H1 (cell line): Measurements from ENCODE around the gene DISC1. TPM values are rescaled to one million over a fixed set of nuclear protein-coding genes. Genes with fewer than 3 reads are reported as not detected.

Experiments used
- CTCF ChIA-PET: fragments of 300-600 bp; sonication (Branson Sonifier 250); formaldehyde crosslinking; loops from one replicate; lab custom pipeline; 2021; ENCODE audit not compliant: partially characterized antibody; lab: Charles Lee
- POLR2A ChIA-PET: fragments of 300-600 bp; sonication (Branson Sonifier 250); formaldehyde crosslinking; loops from one replicate; lab custom pipeline; 2021; ENCODE audit warnings: inconsistent platforms; ENCODE audit not compliant: partially characterized antibody; lab: Charles Lee
- DNase-seq, 2 experiments: peaks; one replicate each; pipeline versions ENCODE4 v3.0.0 to v3.0.0-alpha.2; 2010 to 2022; ENCODE audit warnings: low spot score in 2 of 2, low read depth in 1 of 2, mixed read lengths in 1 of 2
- FAIRE-seq: peaks from 2 replicates; lab custom pipeline; 2011; peaks lifted over from hg19 to GRCh38; lab: Jason Lieb, UNC
- H2AFZ ChIP-seq: 2 replicates; pipeline ENCODE4 v1.8.1; 2012; ENCODE audit warnings: low read length, inconsistent platforms
- H2AK5ac ChIP-seq: 2 replicates; pipeline ENCODE4 v1.6.1; 2013; ENCODE audit warnings: low read depth, low read length
- H2BK120ac ChIP-seq: replicated peaks from 2 replicates; pipeline ENCODE3; 2013; ENCODE audit warnings: low read depth, low read length, inconsistent platforms
- H2BK12ac ChIP-seq: 2 replicates; pipeline ENCODE4 v1.6.1; 2013; ENCODE audit warnings: low read depth, low read length
- H2BK15ac ChIP-seq: 2 replicates; pipeline ENCODE4 v1.6.1; 2013; ENCODE audit warnings: low read length
- H2BK20ac ChIP-seq: 2 replicates; pipeline ENCODE4 v1.6.1; 2013; ENCODE audit warnings: low read length
- H2BK5ac ChIP-seq: 2 replicates; pipeline ENCODE4 v1.6.1; 2013; ENCODE audit warnings: low read depth, low read length
- H3K14ac ChIP-seq: 2 replicates; pipeline ENCODE4 v1.6.1; 2013; ENCODE audit warnings: inconsistent platforms; ENCODE audit not compliant: insufficient read length
- H3K18ac ChIP-seq: 2 replicates; pipeline ENCODE4 v1.6.1; 2013; ENCODE audit warnings: low read length; ENCODE audit errors: extremely low read depth
- H3K23ac ChIP-seq: 2 replicates; pipeline ENCODE4 v1.6.1; 2013; ENCODE audit warnings: inconsistent platforms; ENCODE audit not compliant: insufficient read length
- H3K23me2 ChIP-seq: 2 replicates; pipeline ENCODE4 v1.6.1; 2013; ENCODE audit warnings: low read depth, low read length
- H3K27ac ChIP-seq: 2 replicates; pipeline ENCODE4 v1.6.1; 2011; ENCODE audit warnings: low read depth, low read length, inconsistent platforms
- H3K27me3 ChIP-seq, 4 experiments: replicated peaks in 1 of 4; 1 replicate in 1 of 4; 2 replicates in 3 of 4; pipeline versions ENCODE4 v1.6.1 to v1.8.1; 2011 to 2013; ENCODE audit warnings: low read length in 3 of 4, mild to moderate bottlenecking in 3 of 4, inconsistent platforms in 2 of 4, mixed read lengths in 2 of 4, moderate library complexity in 1 of 4; ENCODE audit not compliant: control insufficient read depth in 3 of 4, insufficient read depth in 3 of 4; ENCODE audit errors: extremely low read depth in 1 of 4
- H3K36me3 ChIP-seq, 4 experiments: 2 replicates each; pipeline versions ENCODE4 v1.6.1 to v1.8.1; 2011 to 2013; ENCODE audit warnings: mild to moderate bottlenecking in 4 of 4, low read length in 3 of 4, moderate library complexity in 2 of 4, control low read depth in 1 of 4, inconsistent platforms in 1 of 4; ENCODE audit not compliant: insufficient read depth in 4 of 4, control insufficient read depth in 2 of 4
- H3K4ac ChIP-seq: replicated peaks from 2 replicates; pipeline ENCODE3; 2013; ENCODE audit warnings: low read length, low read depth, mixed read lengths, inconsistent platforms; ENCODE audit not compliant: insufficient read length
- H3K4me1 ChIP-seq, 4 experiments: replicated peaks in 1 of 4; 1 replicate in 1 of 4; 2 replicates in 3 of 4; pipeline versions ENCODE4 v1.6.1 to v1.8.1; 2011 to 2013; ENCODE audit warnings: low read length in 3 of 4, inconsistent platforms in 2 of 4, mixed read lengths in 1 of 4; ENCODE audit not compliant: insufficient read depth in 4 of 4, control insufficient read depth in 3 of 4
- H3K4me2 ChIP-seq, 2 experiments: 2 replicates each; pipeline versions ENCODE4 v1.6.1 to v1.8.1; 2011 to 2013; ENCODE audit warnings: low read depth in 2 of 2, low read length in 2 of 2, control low read depth in 1 of 2, inconsistent platforms in 1 of 2, mild to moderate bottlenecking in 1 of 2; ENCODE audit not compliant: insufficient read depth in 1 of 2
- H3K4me3 ChIP-seq, 4 experiments: fragments of 200-600, 300-600 bp in 1 of 4; sonication (generic), shearing (Covaris generic), sonication (Bioruptor Twin) in 1 of 4; 2 replicates each; pipeline versions ENCODE4 v1.5.1 to v1.8.1; 2011 to 2016; ENCODE audit warnings: low read length in 4 of 4, low read depth in 3 of 4, control low read depth in 2 of 4, inconsistent platforms in 2 of 4, mild to moderate bottlenecking in 2 of 4, mixed read lengths in 1 of 4, moderate library complexity in 1 of 4; ENCODE audit not compliant: insufficient read depth in 2 of 4; ENCODE audit errors: extremely low read depth in 1 of 4
- H3K56ac ChIP-seq: replicated peaks from 2 replicates; pipeline ENCODE3; 2013; ENCODE audit warnings: low read depth, mild to moderate bottlenecking, mixed read lengths, low read length, inconsistent platforms; ENCODE audit not compliant: insufficient read length
- H3K79me1 ChIP-seq: 2 replicates; pipeline ENCODE4 v1.6.1; 2013; ENCODE audit warnings: low read depth, low read length, control low read depth
- H3K79me2 ChIP-seq, 2 experiments: 2 replicates each; pipeline versions ENCODE4 v1.6.1 to v1.8.1; 2012 to 2013; ENCODE audit warnings: low read length in 2 of 2, mild to moderate bottlenecking in 2 of 2, inconsistent platforms in 1 of 2; ENCODE audit not compliant: insufficient read depth in 2 of 2, control insufficient read depth in 1 of 2
- H3K9ac ChIP-seq, 4 experiments: replicated peaks in 1 of 4; 1 replicate in 1 of 4; 2 replicates in 3 of 4; pipeline versions ENCODE4 v1.6.1 to v1.8.1; 2011 to 2013; ENCODE audit warnings: low read depth in 3 of 4, low read length in 3 of 4, control low read depth in 2 of 4, mild to moderate bottlenecking in 2 of 4, moderate library complexity in 2 of 4, inconsistent platforms in 1 of 4; ENCODE audit errors: extremely low read depth in 1 of 4
- H3K9me3 ChIP-seq, 2 experiments: 2 replicates each; pipeline versions ENCODE4 v1.6.1 to v1.8.1; 2012 to 2013; ENCODE audit warnings: mild to moderate bottlenecking in 2 of 2, moderate library complexity in 2 of 2, control low read depth in 1 of 2, inconsistent platforms in 1 of 2, low read depth in 1 of 2, low read length in 1 of 2, mixed read lengths in 1 of 2; ENCODE audit not compliant: insufficient read depth in 2 of 2
- H4K20me1 ChIP-seq, 2 experiments: replicated peaks in 1 of 2; 2 replicates each; pipeline versions ENCODE3 to v1.8.1; 2011 to 2013; ENCODE audit warnings: inconsistent platforms in 2 of 2, low read length in 2 of 2, mild to moderate bottlenecking in 1 of 2; ENCODE audit not compliant: insufficient read depth in 2 of 2, control insufficient read depth in 1 of 2
- H4K5ac ChIP-seq: 2 replicates; pipeline ENCODE4 v1.6.1; 2013; ENCODE audit warnings: low read length, low read depth, mixed read lengths, inconsistent platforms; ENCODE audit not compliant: insufficient read length
- H4K8ac ChIP-seq: 2 replicates; pipeline ENCODE4 v1.8.0; 2013; ENCODE audit warnings: mild to moderate bottlenecking, moderate library complexity, low read length, inconsistent platforms; ENCODE audit not compliant: insufficient read depth; ENCODE audit errors: extremely low read depth
- H4K91ac ChIP-seq: replicated peaks from 2 replicates; pipeline ENCODE3; 2013; ENCODE audit warnings: low read length, mixed read lengths, inconsistent platforms; ENCODE audit not compliant: insufficient read length
- ASH2L ChIP-seq: fragments of 200-600, 300-600 bp; sonication (generic); IDR thresholded peaks from one replicate; pipeline ENCODE4 v1.7.1; 2017; ENCODE audit warnings: low read length
- ATF3 ChIP-seq: IDR thresholded peaks from 2 replicates; pipeline ENCODE4 v1.6.1; 2011; ENCODE audit warnings: low read depth, mild to moderate bottlenecking, low read length; ENCODE audit not compliant: insufficient read depth
- BRCA1 ChIP-seq: IDR thresholded peaks from 2 replicates; pipeline ENCODE4 v1.6.1; 2012; ENCODE audit warnings: low read depth, low read length, improper control_type of control experiment
- CBX8 ChIP-seq: fragments of 300-800, 300-1000 bp; sonication (generic); IDR thresholded peaks from 2 replicates; pipeline ENCODE4 v1.7.1; 2016; ENCODE audit warnings: low read depth, low read length, borderline replicate concordance
- CEBPB ChIP-seq: IDR thresholded peaks from 2 replicates; pipeline ENCODE4 v1.6.1; 2012; ENCODE audit warnings: low read depth, low read length
- EP300 ChIP-seq, 2 experiments: IDR thresholded peaks; 1 replicate in 1 of 2; 2 replicates in 1 of 2; pipeline ENCODE4 v1.6.1; 2011 to 2012; ENCODE audit warnings: low read depth in 2 of 2, low read length in 2 of 2, mild to moderate bottlenecking in 2 of 2, borderline replicate concordance in 1 of 2, inconsistent platforms in 1 of 2, moderate library complexity in 1 of 2
- FOSL1 ChIP-seq: IDR thresholded peaks from 2 replicates; pipeline ENCODE4 v1.6.1; 2011; ENCODE audit warnings: mild to moderate bottlenecking, low read depth, low read length, moderate library complexity; ENCODE audit not compliant: insufficient read depth
- GABPA ChIP-seq: IDR thresholded peaks from 2 replicates; pipeline ENCODE4 v1.6.1; 2011; ENCODE audit warnings: mild to moderate bottlenecking, low read length, moderate library complexity, borderline replicate concordance; ENCODE audit not compliant: insufficient read depth
- HDAC2 ChIP-seq, 2 experiments: fragments of 300-600 bp in 1 of 2; sonication (generic) in 1 of 2; IDR thresholded peaks; 2 replicates each; pipeline ENCODE4 v1.6.1; 2011 to 2012; ENCODE audit warnings: low read depth in 2 of 2, low read length in 2 of 2, mild to moderate bottlenecking in 2 of 2, moderate library complexity in 2 of 2, borderline replicate concordance in 1 of 2, inconsistent platforms in 1 of 2
- MAFK ChIP-seq: IDR thresholded peaks from 2 replicates; pipeline ENCODE4 v1.6.1; 2012; ENCODE audit warnings: low read depth, mild to moderate bottlenecking, improper control_type of control experiment, low read length
- RNF2 ChIP-seq: fragments of 200-900, 300-1000 bp; sonication (generic); IDR thresholded peaks from 2 replicates; pipeline ENCODE4 v1.7.1; 2016; ENCODE audit warnings: borderline replicate concordance, low read depth, mild to moderate bottlenecking, antibody characterized with exemption, low read length; ENCODE audit not compliant: poor library complexity, severe bottlenecking; ENCODE audit errors: missing control alignments
- SIN3A ChIP-seq, 2 experiments: IDR thresholded peaks in 1 of 2; conservative IDR thresholded peaks in 1 of 2; 2 replicates each; pipeline ENCODE4 v1.6.1; 2011 to 2012; ENCODE audit warnings: low read length in 2 of 2, improper control_type of control experiment in 1 of 2, low read depth in 1 of 2, mild to moderate bottlenecking in 1 of 2
- TAF1 ChIP-seq: IDR thresholded peaks from 2 replicates; pipeline ENCODE4 v1.6.1; 2011; ENCODE audit warnings: mild to moderate bottlenecking, low read depth, low read length
- WGBS, 2 experiments: shearing (Covaris generic) in 1 of 2; methylation state at CpG; one replicate each; pipeline versions ENCODE4 v1.1.6 to v1.1.7; 2013 to 2015; ENCODE audit warnings: low lambda C conversion rate in 2 of 2, mixed read lengths in 2 of 2, inconsistent platforms in 1 of 2, low coverage in 1 of 2, missing lambda C conversion rate in 1 of 2; ENCODE audit not compliant: insufficient replicate concordance in 2 of 2, insufficient coverage in 1 of 2, insufficient read length in 1 of 2; ENCODE audit errors: extremely low coverage in 1 of 2, missing lambda C conversion rate in 1 of 2; 5-methylcytosine and 5-hydroxymethylcytosine counted together
- polyA plus RNA-seq, 7 experiments: library from polyadenylated mRNA; depleted of rRNA in 3 of 7; stranded (reverse) in 5 of 7; unstranded in 2 of 7; fragments of >200 nt in 5 of 7; fragments of 200-250 nt in 2 of 7; gene quantifications; 1 replicate in 5 of 7; 2 replicates in 1 of 7; 4 replicates in 1 of 7; pipeline versions ENCODE4 v1.2.1 to v1.2.3, GENCODE V29; 2011 to 2013; ENCODE audit warnings: missing spikeins in 2 of 7, mixed read lengths in 2 of 7
- total RNA-seq: library from RNA; stranded (reverse); fragmentation: NEBNext Ultra II Directional; extraction: Animal tissue kit (Norgen Biotek cat#: 25700); gene quantifications from 2 replicates; pipeline ENCODE4 v1.2.1, GENCODE V29; 2021

The DISC1 gene
- total and polyA plus RNA-seq, 2 of the 8 experiments (the other 6 are each of a cell fraction or from before 2014, with no cell fraction given), result 1.1 to 3.5 TPM

GRCh38 chr1:232017759-232018158, 391.2 kb downstream of the DISC1 start:
- Histone ChIP-seq H2AK5ac (no peak overlapping the region), H3K27me3 (no peaks in the 10 kb centered on the region), H3K4me1 (peaks cover 0 to 6% (median 0%) of the 10 kb centered on the region in 4 experiments; a peak in 2 of 7 replicates), H4K91ac (no peak overlapping the region), H3K9ac (no peak overlapping the region), H2BK20ac (no peak overlapping the region), H4K5ac (no peak overlapping the region), H2BK120ac (no peak overlapping the region), H2BK5ac (no peak overlapping the region), H3K27ac (no peak overlapping the region), H3K23me2 (no peaks in the 10 kb centered on the region), H3K18ac (no peak overlapping the region), H3K4me2 (no peak overlapping the region), H2AFZ (no peak overlapping the region), H3K9me3 (no peaks in the 10 kb centered on the region), H2BK12ac (no peak overlapping the region), H3K36me3 (no peaks in the 10 kb centered on the region), H2BK15ac (no peak overlapping the region), H3K4me3 (no peak overlapping the region), H3K23ac (no peak overlapping the region), H4K8ac (no peak overlapping the region), H4K20me1 (no peaks in the 10 kb centered on the region), H3K79me2 (no peaks in the 10 kb centered on the region), H3K4ac (no peak overlapping the region), H3K79me1 (no peaks in the 10 kb centered on the region), H3K14ac (no peak overlapping the region), H3K56ac (no peak overlapping the region)
- CTCF ChIA-PET, result interaction anchor here (0.6 kb wide), 1 partner anchor 35 kb away, joined by 3 read pairs; no protein-coding TSS in a partner anchor
- DNase-seq (no peak), FAIRE-seq (no peak)
- POLR2A ChIA-PET, result no interaction called here
- 90% methylated on average over 1 of the region's 1 CpG; no CpG with 5 or more reads in 1 of the 2 experiments for WGBS, 2 experiments
- TF ChIP-seq HDAC2 (IDR thresholded peaks at IDR 0.05; ENCODE audit: borderline replicate concordance in 1 of 2, low read depth in 2 of 2, low read length in 2 of 2) (no peak), CBX8 (no peak), TAF1 (no peak), MAFK (no peak), BRCA1 (no peak), SIN3A (conservative IDR thresholded peaks at IDR 0.05 in 1 of 2, IDR thresholded peaks at IDR 0.05 in 1 of 2; ENCODE audit: low read depth in 1 of 2, low read length in 2 of 2) (no peak), EP300 (IDR thresholded peaks at IDR 0.05; ENCODE audit: borderline replicate concordance in 1 of 2, low read depth in 2 of 2, low read length in 2 of 2) (no peak), ASH2L (no peak), FOSL1 (no peak), ATF3 (no peak), CEBPB (no peak), RNF2 (no peak), GABPA (no peak)
